Endothelial cell of umbilical vein (primary cell): ENCODE data around the gene DLG5. TPM values are rescaled to one million over a fixed set of nuclear protein-coding genes. Genes with fewer than 3 reads are reported as not detected.

Source experiments
- BruUV-seq: library from RNA; stranded (reverse); fragments of 400-500 nt; replicated peaks from 2 replicates; lab custom pipeline; 2021; lab: Mats Ljungman, UMichigan
- CTCF ChIA-PET: fragments of 300-600, 350-600 bp; sonication (Branson Sonifier 250); formaldehyde crosslinking; loops from one replicate; lab custom pipeline; 2021; ENCODE audit warnings: antibody characterized with exemption, inconsistent platforms; lab: Charles Lee
- POLR2A ChIA-PET: fragments of 300-600, 350-600 bp; sonication (Branson Sonifier 250); formaldehyde crosslinking; loops from one replicate; lab custom pipeline; 2021; ENCODE audit warnings: antibody characterized with exemption, inconsistent platforms; lab: Charles Lee
- DNase-seq: peaks from one replicate; pipeline ENCODE4 v3.0.0-alpha.2; 2011; ENCODE audit warnings: low read depth, low spot score
- FAIRE-seq: peaks from 2 replicates; lab custom pipeline; 2011; peaks lifted over from hg19 to GRCh38; lab: Jason Lieb, UNC
- H2AFZ ChIP-seq: 2 replicates; pipeline ENCODE4 v1.6.0; 2012; ENCODE audit warnings: low read depth, low read length, control low read depth, inconsistent platforms
- H3K27ac ChIP-seq: 2 replicates; pipeline ENCODE4 v1.5.1; 2011; ENCODE audit warnings: low read depth, mild to moderate bottlenecking, control low read depth, low read length, moderate library complexity; ENCODE audit not compliant: insufficient read depth
- H3K27me3 ChIP-seq, 2 experiments: 2 replicates each; pipeline versions ENCODE4 v1.6.0 to v1.6.1; 2011; ENCODE audit warnings: low read length in 2 of 2, mixed read lengths in 1 of 2; ENCODE audit not compliant: control insufficient read depth in 2 of 2, insufficient read depth in 2 of 2
- H3K36me3 ChIP-seq, 2 experiments: 2 replicates in 1 of 2; 3 replicates in 1 of 2; pipeline ENCODE4 v1.5.1; 2011; ENCODE audit warnings: low read length in 2 of 2, mild to moderate bottlenecking in 1 of 2, moderate library complexity in 1 of 2; ENCODE audit not compliant: control insufficient read depth in 2 of 2, insufficient read depth in 2 of 2; ENCODE audit errors: extremely low read depth in 1 of 2
- H3K4me1 ChIP-seq: 3 replicates; pipeline ENCODE4 v1.5.1; 2011; ENCODE audit warnings: mild to moderate bottlenecking, low read length; ENCODE audit not compliant: control insufficient read depth, insufficient read depth; ENCODE audit errors: extremely low read depth
- H3K4me2 ChIP-seq: 2 replicates; pipeline ENCODE4 v1.6.1; 2011; ENCODE audit warnings: low read length, control low read depth, mixed read lengths; ENCODE audit not compliant: insufficient read depth
- H3K4me3 ChIP-seq, 3 experiments: fragments of 200-600 bp in 1 of 3; sonication (generic), shearing (Covaris generic) in 1 of 3; replicated peaks in 1 of 3; 2 replicates each; pipeline ENCODE4 v1.5.1; 2011 to 2016; ENCODE audit warnings: control low read depth in 3 of 3, low read length in 3 of 3, mild to moderate bottlenecking in 2 of 3, inconsistent platforms in 1 of 3, low read depth in 1 of 3, moderate library complexity in 1 of 3; ENCODE audit not compliant: insufficient read depth in 1 of 3
- H3K79me2 ChIP-seq: 2 replicates; pipeline ENCODE4 v1.6.0; 2012; ENCODE audit warnings: low read length, inconsistent platforms; ENCODE audit not compliant: control insufficient read depth, insufficient read depth
- H3K9ac ChIP-seq: replicated peaks from 2 replicates; pipeline ENCODE3; 2011; ENCODE audit warnings: low read length, control low read depth; ENCODE audit not compliant: insufficient read depth; ENCODE audit errors: extremely low read depth
- H3K9me1 ChIP-seq: replicated peaks from 3 replicates; pipeline ENCODE4 v1.6.0; 2011; ENCODE audit warnings: mild to moderate bottlenecking, low read length; ENCODE audit not compliant: control insufficient read depth, insufficient read depth; ENCODE audit errors: extremely low read depth
- H3K9me3 ChIP-seq: replicated peaks from 2 replicates; pipeline ENCODE4 v1.5.1; 2012; ENCODE audit warnings: low read length, inconsistent platforms; ENCODE audit not compliant: control insufficient read depth, insufficient read depth
- H4K20me1 ChIP-seq: replicated peaks from 2 replicates; pipeline ENCODE3; 2011; ENCODE audit warnings: mild to moderate bottlenecking, low read length; ENCODE audit not compliant: control insufficient read depth, insufficient read depth; ENCODE audit errors: extremely low read depth
- CTCF ChIP-seq, 2 donors: IDR thresholded peaks; 1 replicate in 1 of 2; 2 replicates in 1 of 2; pipeline ENCODE4 v1.5.1; 2011; ENCODE audit warnings: low read length in 2 of 2, mild to moderate bottlenecking in 2 of 2, moderate library complexity in 2 of 2, control low read depth in 1 of 2, inconsistent platforms in 1 of 2, low read depth in 1 of 2; ENCODE audit not compliant: insufficient read depth in 1 of 2; ENCODE audit errors: extremely low read depth in 1 of 2
- EZH2 ChIP-seq: IDR thresholded peaks from 2 replicates; pipeline ENCODE4 v1.6.1; 2012; ENCODE audit warnings: borderline replicate concordance, low read depth, mild to moderate bottlenecking, moderate library complexity, low read length, inconsistent platforms; ENCODE audit not compliant: severe bottlenecking
- FOS ChIP-seq: IDR thresholded peaks from 2 replicates; pipeline ENCODE4 v1.6.1; 2011; ENCODE audit warnings: mild to moderate bottlenecking, low read length, moderate library complexity, borderline replicate concordance; ENCODE audit not compliant: insufficient read depth
- GATA2 ChIP-seq: IDR thresholded peaks from 2 replicates; pipeline ENCODE4 v1.7.0; 2011; ENCODE audit warnings: low read depth, mild to moderate bottlenecking, moderate library complexity, mixed read lengths, low read length; ENCODE audit not compliant: insufficient read length, insufficient read depth
- JUN ChIP-seq: IDR thresholded peaks from 2 replicates; pipeline ENCODE4 v1.6.1; 2011; ENCODE audit warnings: borderline replicate concordance, low read depth; ENCODE audit not compliant: insufficient read length, insufficient read depth
- MAX ChIP-seq: IDR thresholded peaks from 2 replicates; pipeline ENCODE4 v1.6.1; 2011; ENCODE audit not compliant: insufficient read depth, insufficient read length
- MYC ChIP-seq: IDR thresholded peaks from one replicate; pipeline ENCODE4 v1.6.1; 2011; ENCODE audit warnings: mild to moderate bottlenecking, low read depth, low read length
- POLR2A ChIP-seq: IDR thresholded peaks from 2 replicates; pipeline ENCODE4 v1.6.1; 2012; ENCODE audit warnings: low read depth, mild to moderate bottlenecking, control low read depth, low read length
- POLR2AphosphoS5 ChIP-seq: IDR thresholded peaks from 2 replicates; pipeline ENCODE4 v1.6.1; 2012; ENCODE audit warnings: low read depth, mild to moderate bottlenecking, control low read depth, low read length, moderate library complexity; ENCODE audit not compliant: insufficient read depth
- dilution Hi-C: fragments of 300-500 bp; cut with MboI; formaldehyde crosslinking; loops from one replicate; pipeline ENCODE4 v1.15.0; 2019; ENCODE audit warnings: low sequenced_read_pairs; ENCODE audit not compliant: extremely low pct_ligation_motif_present
- intact Hi-C: fragments of 100-400 bp; cut with micrococcal nuclease; formaldehyde crosslinking; loops from one replicate; pipeline ENCODE4 v1.10.0; 2022
- polyA plus RNA-seq, 4 experiments: library from polyadenylated mRNA; depleted of rRNA in 3 of 4; stranded (reverse) in 3 of 4; unstranded in 1 of 4; fragments of >200 nt; gene quantifications; 2 replicates each; pipeline versions ENCODE4 v1.2.1 to v1.2.3, GENCODE V29; 2011 to 2012; ENCODE audit warnings: missing spikeins in 1 of 4
- total RNA-seq: library from RNA; stranded (reverse); gene quantifications from 2 replicates; pipeline ENCODE4 v1.2.3, GENCODE V29; 2021

DLG5 gene
- total and polyA plus RNA-seq, 2 donors (not counting 3 experiments of a cell fraction or from before 2014, with no cell fraction given): 12.3 to 24.9 TPM

- H3K9me3 ChIP-seq: no peaks in the 10 kb centered on the region
- intact Hi-C loops: no loop called here
Measured at GRCh38 chr10:77841711-77842375, 84.7 kb downstream of the DLG5 start.

More at GRCh38 chr10:77841711-77842375, 84.7 kb downstream of the DLG5 start:
- FAIRE-seq (no peak), DNase-seq (no peak)
- H3K4me3 ChIP-seq: no peak overlapping the region
- no peaks in the 10 kb centered on the region for H4K20me1 ChIP-seq
- no peaks in the 10 kb centered on the region for H3K27me3 ChIP-seq
- no peak overlapping the region for H3K27ac ChIP-seq
- peaks cover 0 to 11% of the 10 kb centered on the region in 2 experiments for H3K36me3 ChIP-seq
- BruUV-seq: no TSS peak
- H3K9me1 ChIP-seq: no peaks in the 10 kb centered on the region
- no peak overlapping the region for H3K4me2 ChIP-seq
- H3K4me1 ChIP-seq: peaks cover 23% of the 10 kb centered on the region
- POLR2A ChIA-PET: no interaction called here
- CTCF ChIA-PET: interaction anchor here (1.0 to 1.1 kb wide), 2 partner anchors 10 to 205 kb away, joined by 3 to 4 read pairs; no protein-coding TSS in a partner anchor
- no peak overlapping the region for H3K9ac ChIP-seq
- TF ChIP-seq MYC (no peak), POLR2A (no peak), CTCF (IDR thresholded peaks at IDR 0.05; ENCODE audit: extremely low read depth in 1 of 2, insufficient read depth in 1 of 2, low read depth in 1 of 2, low read length in 2 of 2) (no peak), MAX (no peak), FOS (no peak), POLR2AphosphoS5 (no peak), GATA2 (no peak), EZH2 (no peak), JUN (no peak)
- H2AFZ ChIP-seq: no peak overlapping the region
- dilution Hi-C loops: no loop called here
- H3K79me2 ChIP-seq: no peaks in the 10 kb centered on the region
